Measurements from ENCODE around the gene ERGIC1.

DNA sequence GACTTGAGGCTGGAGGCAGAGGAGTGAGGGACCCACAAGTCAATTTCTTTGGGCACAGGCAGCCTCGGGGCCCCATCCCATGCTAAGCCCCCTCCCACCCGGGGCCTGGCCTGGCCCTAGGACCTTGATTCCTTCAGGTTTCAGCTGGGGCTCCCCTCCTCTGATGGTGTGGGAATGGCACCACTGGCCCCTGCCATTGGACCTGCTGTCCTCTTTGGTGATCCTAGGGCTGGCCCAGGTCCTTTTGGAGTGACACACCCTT, 10.5 kb downstream of the ERGIC1 start:
- TF ChIP-seq, protein P1, sequence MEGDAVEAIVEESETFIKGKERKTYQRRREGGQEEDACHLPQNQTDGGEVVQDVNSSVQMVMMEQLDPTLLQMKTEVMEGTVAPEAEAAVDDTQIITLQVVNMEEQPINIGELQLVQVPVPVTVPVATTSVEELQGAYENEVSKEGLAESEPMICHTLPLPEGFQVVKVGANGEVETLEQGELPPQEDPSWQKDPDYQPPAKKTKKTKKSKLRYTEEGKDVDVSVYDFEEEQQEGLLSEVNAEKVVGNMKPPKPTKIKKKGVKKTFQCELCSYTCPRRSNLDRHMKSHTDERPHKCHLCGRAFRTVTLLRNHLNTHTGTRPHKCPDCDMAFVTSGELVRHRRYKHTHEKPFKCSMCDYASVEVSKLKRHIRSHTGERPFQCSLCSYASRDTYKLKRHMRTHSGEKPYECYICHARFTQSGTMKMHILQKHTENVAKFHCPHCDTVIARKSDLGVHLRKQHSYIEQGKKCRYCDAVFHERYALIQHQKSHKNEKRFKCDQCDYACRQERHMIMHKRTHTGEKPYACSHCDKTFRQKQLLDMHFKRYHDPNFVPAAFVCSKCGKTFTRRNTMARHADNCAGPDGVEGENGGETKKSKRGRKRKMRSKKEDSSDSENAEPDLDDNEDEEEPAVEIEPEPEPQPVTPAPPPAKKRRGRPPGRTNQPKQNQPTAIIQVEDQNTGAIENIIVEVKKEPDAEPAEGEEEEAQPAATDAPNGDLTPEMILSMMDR (IDR thresholded peaks at IDR 0.05), result no peak
- no peak for TF ChIP-seq POLR2A (IDR thresholded peaks at IDR 0.05)
